ENCODE results near the gene GDE1.

- TF ChIP-seq POLR2A (IDR thresholded peaks at IDR 0.05; ENCODE audit: low read depth, low read length) (peak; percentile 51; the same call in 1 of the 2 replicates), POLR2AphosphoS5 (IDR thresholded peaks at IDR 0.05; ENCODE audit: low read depth, low read length) (0 out of 2 replicates have a peak, but pooled peaks have one; percentile 48), PAX5 (IDR thresholded peaks at IDR 0.05; ENCODE audit: insufficient read depth, low read length, severe bottlenecking) (no peak), SPI1 (IDR thresholded peaks at IDR 0.05; ENCODE audit: low read depth, low read length) (no peak; the same call in 1 of the 2 replicates), TAF1 (IDR thresholded peaks at IDR 0.05; ENCODE audit: low read depth, low read length) (peak; percentile 58; the same call in 1 of the 2 replicates)
Observed at GRCh38 chr16:19523559-19524355, 1.9 kb upstream of the GDE1 start, which contains the start of gene CCP110.

All from GM12891 (cell line).